H1 (cell line): ENCODE data around the gene METRN. TPM values are rescaled to one million over a fixed set of nuclear protein-coding genes. Genes with fewer than 3 reads are reported as not detected.

Source experiments
- BACH1 ChIP-seq: IDR thresholded peaks from 2 replicates; pipeline ENCODE4 v1.6.1; 2012; ENCODE audit warnings: low read length, improper control_type of control experiment
- BCL11A ChIP-seq, 2 experiments: IDR thresholded peaks; one replicate each; pipeline ENCODE4 v1.6.1; 2011; ENCODE audit warnings: low read depth in 2 of 2, low read length in 2 of 2, mild to moderate bottlenecking in 2 of 2
- CEBPB ChIP-seq: IDR thresholded peaks from 2 replicates; pipeline ENCODE4 v1.6.1; 2012; ENCODE audit warnings: low read depth, low read length
- E2F6 ChIP-seq: IDR thresholded peaks from 2 replicates; pipeline ENCODE4 v1.6.1; 2012; ENCODE audit warnings: inconsistent platforms
- EGR1 ChIP-seq: IDR thresholded peaks from 2 replicates; pipeline ENCODE4 v1.6.1; 2011; ENCODE audit warnings: low read depth, low read length, borderline replicate concordance
- EP300 ChIP-seq, 2 experiments: IDR thresholded peaks; 1 replicate in 1 of 2; 2 replicates in 1 of 2; pipeline ENCODE4 v1.6.1; 2011 to 2012; ENCODE audit warnings: low read depth in 2 of 2, low read length in 2 of 2, mild to moderate bottlenecking in 2 of 2, borderline replicate concordance in 1 of 2, inconsistent platforms in 1 of 2, moderate library complexity in 1 of 2
- EZH2 ChIP-seq: fragments of 200-600 bp; sonication (generic); IDR thresholded peaks from 2 replicates; pipeline ENCODE4 v1.7.1; 2012; ENCODE audit warnings: low read depth, mild to moderate bottlenecking, moderate library complexity, low read length, inconsistent platforms; ENCODE audit not compliant: severe bottlenecking
- GTF2F1 ChIP-seq: IDR thresholded peaks from 2 replicates; pipeline ENCODE4 v1.6.1; 2012; ENCODE audit warnings: low read depth, low read length, improper control_type of control experiment, borderline replicate concordance
- HDAC2 ChIP-seq, 2 experiments: fragments of 300-600 bp in 1 of 2; sonication (generic) in 1 of 2; IDR thresholded peaks; 2 replicates each; pipeline ENCODE4 v1.6.1; 2011 to 2012; ENCODE audit warnings: low read depth in 2 of 2, low read length in 2 of 2, mild to moderate bottlenecking in 2 of 2, moderate library complexity in 2 of 2, borderline replicate concordance in 1 of 2, inconsistent platforms in 1 of 2
- HDAC6 ChIP-seq: IDR thresholded peaks from one replicate; pipeline ENCODE4 v1.7.1; 2012; ENCODE audit warnings: low read depth, mild to moderate bottlenecking, inconsistent platforms, low read length, moderate library complexity
- KDM4A ChIP-seq: IDR thresholded peaks from one replicate; pipeline ENCODE4 v1.7.1; 2012; ENCODE audit warnings: low read depth, mild to moderate bottlenecking, moderate library complexity, low read length, inconsistent platforms; ENCODE audit not compliant: severe bottlenecking
- MAFK ChIP-seq: IDR thresholded peaks from 2 replicates; pipeline ENCODE4 v1.6.1; 2012; ENCODE audit warnings: low read depth, mild to moderate bottlenecking, improper control_type of control experiment, low read length
- PHF8 ChIP-seq: fragments of 200-600 bp; sonication (generic); conservative IDR thresholded peaks from 2 replicates; pipeline ENCODE4 v1.7.1; 2012; ENCODE audit warnings: low read depth, mild to moderate bottlenecking, inconsistent platforms, low read length, moderate library complexity
- POLR2A ChIP-seq, 2 experiments: IDR thresholded peaks; 1 replicate in 1 of 2; 2 replicates in 1 of 2; pipeline ENCODE4 v1.6.1; 2011; ENCODE audit warnings: low read depth in 2 of 2, low read length in 2 of 2, mild to moderate bottlenecking in 2 of 2; ENCODE audit errors: control extremely low read depth in 1 of 2
- POU5F1 ChIP-seq: IDR thresholded peaks from 2 replicates; pipeline ENCODE4 v1.6.1; 2011; ENCODE audit warnings: low read depth, mild to moderate bottlenecking, low read length, moderate library complexity
- RAD21 ChIP-seq, 2 experiments: IDR thresholded peaks in 1 of 2; conservative IDR thresholded peaks in 1 of 2; 2 replicates each; pipeline ENCODE4 v1.6.1; 2011; ENCODE audit warnings: low read depth in 2 of 2, low read length in 2 of 2, improper control_type of control experiment in 1 of 2, inconsistent platforms in 1 of 2, mild to moderate bottlenecking in 1 of 2, moderate library complexity in 1 of 2
- RBBP5 ChIP-seq: IDR thresholded peaks from 2 replicates; pipeline ENCODE4 v1.7.1; 2012; ENCODE audit warnings: low read depth, mild to moderate bottlenecking, inconsistent platforms, low read length, moderate library complexity, borderline replicate concordance
- RFX5 ChIP-seq: IDR thresholded peaks from 2 replicates; pipeline ENCODE4 v1.6.1; 2011; ENCODE audit warnings: low read depth, low read length, improper control_type of control experiment, borderline replicate concordance
- SAP30 ChIP-seq: fragments of 300-600 bp; sonication (generic); IDR thresholded peaks from 2 replicates; pipeline ENCODE4 v1.7.1; 2012; ENCODE audit warnings: low read length, moderate library complexity, mild to moderate bottlenecking, inconsistent platforms; ENCODE audit not compliant: insufficient read depth, insufficient replicate concordance
- SIRT6 ChIP-seq: IDR thresholded peaks from one replicate; pipeline ENCODE4 v1.7.1; 2012; ENCODE audit warnings: low read length, inconsistent platforms
- SUZ12 ChIP-seq: fragments of 200-600 bp; sonication (generic); IDR thresholded peaks from 2 replicates; pipeline ENCODE4 v1.6.1; 2012; ENCODE audit warnings: mild to moderate bottlenecking, inconsistent platforms, low read length, moderate library complexity, mixed read lengths
- TBP ChIP-seq: IDR thresholded peaks from 2 replicates; pipeline ENCODE4 v1.6.1; 2011; ENCODE audit warnings: low read depth, low read length, improper control_type of control experiment
- TCF12 ChIP-seq: IDR thresholded peaks from 2 replicates; pipeline ENCODE4 v1.6.1; 2011; ENCODE audit warnings: low read depth, mild to moderate bottlenecking, low read length
- polyA plus RNA-seq, 7 experiments: library from polyadenylated mRNA; depleted of rRNA in 3 of 7; stranded (reverse) in 5 of 7; unstranded in 2 of 7; fragments of >200 nt in 5 of 7; fragments of 200-250 nt in 2 of 7; gene quantifications; 1 replicate in 5 of 7; 2 replicates in 1 of 7; 4 replicates in 1 of 7; pipeline versions ENCODE4 v1.2.1 to v1.2.3, GENCODE V29; 2011 to 2013; ENCODE audit warnings: missing spikeins in 2 of 7, mixed read lengths in 2 of 7
- total RNA-seq: library from RNA; stranded (reverse); fragmentation: NEBNext Ultra II Directional; extraction: Animal tissue kit (Norgen Biotek cat#: 25700); gene quantifications from 2 replicates; pipeline ENCODE4 v1.2.1, GENCODE V29; 2021

The METRN gene
- total and polyA plus RNA-seq, 2 of the 8 experiments (the other 6 are each of a cell fraction or from before 2014, with no cell fraction given), result 18.7 to 25.8 TPM

GRCh38 chr16:679814-680624, 34.9 kb upstream of the METRN start, which contains the start of gene STUB1 (continued):
- TF ChIP-seq E2F6 (no peak), BCL11A (IDR thresholded peaks at IDR 0.05; ENCODE audit: low read depth in 2 of 2, low read length in 2 of 2) (no peak), EGR1 (no peak), TCF12 (no peak), SIRT6 (no peak), RFX5 (no peak), POU5F1 (no peak), POLR2A (IDR thresholded peaks at IDR 0.05; ENCODE audit: control extremely low read depth in 1 of 2, low read depth in 2 of 2, low read length in 2 of 2) (no peak), PHF8 (peak; percentile 67), MAFK (no peak), SAP30 (no peak), SUZ12 (no peak; the same call in 1 of the 2 replicates), TBP (peak; percentile 51; the same call in 1 of the 2 replicates), RAD21 (IDR thresholded peaks at IDR 0.05 in 1 of 2, conservative IDR thresholded peaks at IDR 0.05 in 1 of 2; ENCODE audit: low read depth in 2 of 2, low read length in 2 of 2) (no peak), RBBP5 (peak; percentile 87; the same call in 1 of the 2 replicates), CEBPB (no peak), KDM4A (peak; percentile 51), EZH2 (no peak), EP300 (IDR thresholded peaks at IDR 0.05; ENCODE audit: borderline replicate concordance in 1 of 2, low read depth in 2 of 2, low read length in 2 of 2) (no peak), BACH1 (peak; percentile 59; the same call in 1 of the 2 replicates), HDAC2 (IDR thresholded peaks at IDR 0.05; ENCODE audit: borderline replicate concordance in 1 of 2, low read depth in 2 of 2, low read length in 2 of 2) (no peak; a peak in 1 of 4 replicates), GTF2F1 (no peak), HDAC6 (no peak)
